Activated T-helper 17 cell treated with anti-CD3 and anti-CD28 coated beads, Interleukin-2, amount 50 U/mL, for 72 hours (primary cell): ENCODE data around the gene SCAP. TPM values are rescaled to one million over a fixed set of nuclear protein-coding genes. Genes with fewer than 3 reads are reported as not detected.
A peak's percentile ranks its signal among the peaks of the same experiment; 100 is the strongest.

ENCODE experiments used
- ATAC-seq: fragments of 150-1000 bp; cut with Tn5 transposase; replicated peaks from 2 replicates; pipeline ENCODE4 v1.10.0; 2021; ENCODE audit warnings: mild to moderate bottlenecking, moderate library complexity
- H3K27ac Mint-ChIP-seq: one replicate; pipeline ENCODE4 v1.8.0; 2022; ENCODE audit warnings: mixed read lengths
- H3K27me3 Mint-ChIP-seq: one replicate; pipeline ENCODE4 v1.8.0; 2022; ENCODE audit warnings: mixed read lengths
- H3K36me3 Mint-ChIP-seq: one replicate; pipeline ENCODE4 v1.8.0; 2022; ENCODE audit warnings: low read depth, mild to moderate bottlenecking, mixed read lengths
- H3K4me1 Mint-ChIP-seq: one replicate; pipeline ENCODE4 v1.8.0; 2022; ENCODE audit warnings: mixed read lengths
- H3K4me3 Mint-ChIP-seq: one replicate; pipeline ENCODE4 v1.8.0; 2022; ENCODE audit warnings: mild to moderate bottlenecking, mixed read lengths
- H3K9me3 Mint-ChIP-seq: one replicate; pipeline ENCODE4 v1.8.0; 2022; ENCODE audit warnings: mixed read lengths
- total RNA-seq, 2 donors: library from RNA; stranded (reverse); gene quantifications; one replicate each; pipeline ENCODE4 v1.2.3, GENCODE V29; 2022

SCAP gene
- total RNA-seq, 2 donors from 2014 or later, result 44.0 to 73.3 TPM

DNA sequence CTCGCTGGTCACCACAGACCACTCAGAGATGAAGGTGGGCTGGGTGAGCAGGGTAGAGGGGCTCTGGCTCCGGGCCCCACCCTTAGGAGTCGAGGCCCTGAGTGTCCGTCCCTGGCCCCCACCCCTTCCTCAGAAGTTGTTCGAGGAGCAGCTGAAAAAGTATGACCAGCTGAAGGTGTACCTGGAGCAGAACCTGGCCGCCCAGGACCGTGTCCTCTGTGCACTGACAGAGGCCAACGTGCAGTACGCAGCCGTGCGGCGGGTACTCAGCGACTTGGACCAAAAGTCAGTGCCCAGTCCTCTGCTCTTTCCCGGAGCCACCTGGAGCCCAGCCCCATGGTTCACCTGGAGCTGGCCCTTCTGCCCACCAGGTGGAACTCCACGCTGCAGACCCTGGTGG is 66.5 kb downstream of the SCAP start:
- Mint-ChIP-seq H3K4me3 (no peak overlapping the region), H3K27ac (no peak overlapping the region), H3K27me3 (no peaks in the 10 kb centered on the region), H3K9me3 (no peaks in the 10 kb centered on the region), H3K4me1 (no peaks in the 10 kb centered on the region), H3K36me3 (peaks cover 53% of the 10 kb centered on the region)
- ATAC-seq, result no peak

DNA sequence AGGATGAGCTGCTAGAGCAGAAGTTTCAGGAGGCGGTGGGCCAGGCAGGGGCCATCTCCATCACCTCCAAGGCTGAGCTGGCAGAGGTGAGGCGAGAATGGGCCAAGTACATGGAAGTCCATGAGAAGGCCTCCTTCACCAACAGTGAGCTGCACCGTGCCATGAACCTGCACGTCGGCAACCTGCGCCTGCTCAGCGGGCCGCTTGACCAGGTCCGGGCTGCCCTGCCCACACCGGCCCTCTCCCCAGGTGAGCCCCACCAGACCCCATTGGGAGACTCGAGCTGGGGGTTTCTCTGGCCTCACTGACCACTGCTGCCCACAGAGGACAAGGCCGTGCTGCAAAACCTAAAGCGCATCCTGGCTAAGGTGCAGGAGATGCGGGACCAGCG is 66.9 kb downstream of the SCAP start:
- Mint-ChIP-seq H3K27me3 (no peaks in the 10 kb centered on the region), H3K27ac (no peak overlapping the region), H3K4me1 (no peaks in the 10 kb centered on the region), H3K36me3 (peaks cover 50% of the 10 kb centered on the region), H3K9me3 (no peaks in the 10 kb centered on the region), H3K4me3 (no peak overlapping the region)
- ATAC-seq, result no peak

DNA sequence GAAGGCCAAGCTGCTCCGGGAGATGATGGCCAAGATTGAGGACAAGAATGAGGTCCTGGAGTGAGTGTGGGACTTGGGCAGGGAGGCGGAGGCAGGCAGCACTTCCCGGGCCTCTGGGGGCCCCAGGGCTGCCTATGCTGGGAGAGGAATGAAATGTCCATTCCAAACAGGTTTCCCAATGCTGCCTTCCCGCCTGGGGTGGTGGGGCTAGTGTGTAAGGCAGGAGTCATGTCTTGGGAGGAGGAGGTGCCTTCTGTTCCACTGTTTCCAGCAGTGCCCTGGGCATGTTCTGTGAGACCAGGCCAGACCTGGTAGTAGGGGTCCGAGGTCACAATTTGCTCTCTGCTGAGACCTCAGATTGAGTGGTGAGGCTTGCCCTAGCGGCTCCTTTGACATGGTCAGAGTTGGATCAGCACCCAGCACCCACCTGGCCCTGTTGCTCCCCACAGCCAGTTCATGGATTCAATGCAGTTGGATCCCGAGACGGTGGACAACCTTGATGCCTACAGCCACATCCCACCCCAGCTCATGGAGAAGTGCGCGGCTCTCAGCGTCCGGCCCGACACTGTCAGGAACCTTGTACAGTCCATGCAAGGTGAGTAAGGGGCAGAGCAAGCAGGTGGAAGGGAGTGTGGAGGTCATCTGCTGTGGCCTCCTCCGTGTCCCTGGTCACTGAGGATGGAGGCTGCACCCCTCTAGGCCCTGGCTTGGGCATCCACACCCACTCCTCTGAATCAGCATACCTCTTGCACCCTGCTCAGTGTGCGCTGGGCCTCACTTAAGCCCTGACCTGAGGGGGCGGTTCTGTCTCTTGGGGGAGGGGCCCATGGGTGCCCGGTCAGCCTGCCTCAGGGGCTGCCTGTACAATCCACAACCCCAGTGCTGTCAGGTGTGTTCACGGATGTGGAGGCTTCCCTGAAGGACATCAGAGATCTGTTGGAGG is 67.6 kb downstream of the SCAP start:
- H3K9me3 Mint-ChIP-seq, result no peaks in the 10 kb centered on the region
- H3K4me3 Mint-ChIP-seq, result no peak overlapping the region
- no peak overlapping the region for H3K27ac Mint-ChIP-seq
- ATAC-seq, result no peak
- H3K27me3 Mint-ChIP-seq, result no peaks in the 10 kb centered on the region
- H3K36me3 Mint-ChIP-seq, result peaks cover 43% of the 10 kb centered on the region
- H3K4me1 Mint-ChIP-seq, result no peaks in the 10 kb centered on the region

DNA sequence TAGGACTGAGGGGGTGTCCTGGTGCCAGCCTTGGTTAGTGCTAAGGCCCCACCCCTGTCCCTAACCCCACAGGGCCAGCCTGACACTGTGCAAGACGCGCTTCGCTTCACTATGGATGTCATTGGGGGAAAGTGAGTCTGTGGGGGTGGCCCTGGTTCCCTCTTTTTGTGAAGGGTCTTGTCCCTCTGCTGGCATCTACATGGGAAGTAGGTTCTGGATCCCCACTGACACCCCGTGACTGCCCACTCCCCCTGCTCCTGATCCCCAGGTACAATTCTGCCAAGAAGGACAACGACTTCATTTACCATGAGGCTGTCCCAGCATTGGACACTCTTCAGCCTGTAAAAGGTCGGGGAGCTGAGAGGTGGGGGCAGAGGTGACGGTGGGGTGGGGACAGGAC is 68.5 kb downstream of the SCAP start:
- Mint-ChIP-seq H3K9me3 (no peaks in the 10 kb centered on the region), H3K4me3 (no peak overlapping the region), H3K27ac (no peak overlapping the region), H3K4me1 (no peaks in the 10 kb centered on the region), H3K36me3 (peaks cover 36% of the 10 kb centered on the region), H3K27me3 (no peaks in the 10 kb centered on the region)
- ATAC-seq, result no peak

DNA sequence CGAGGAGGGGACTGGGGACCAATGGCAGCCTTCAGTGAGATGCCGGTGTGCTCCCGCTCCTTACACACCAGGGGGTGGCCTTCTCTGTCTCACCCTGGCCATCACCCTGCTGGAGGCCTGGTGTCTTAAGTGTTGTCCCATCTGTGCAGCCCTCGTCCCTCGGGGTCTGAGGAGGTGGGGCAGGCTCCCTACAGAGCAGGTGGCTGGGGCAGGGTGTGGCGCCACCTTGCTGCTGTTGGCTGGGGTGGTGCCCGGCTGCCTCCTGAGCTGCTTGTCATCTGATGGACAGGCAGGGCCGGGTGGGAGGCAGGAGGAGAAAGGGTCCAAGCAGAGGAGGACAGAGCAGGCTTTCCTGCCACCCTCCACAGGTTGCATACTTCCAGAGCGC is 69.0 kb downstream of the SCAP start:
- no peak for ATAC-seq
- no peaks in the 10 kb centered on the region for H3K27me3 Mint-ChIP-seq
- no peaks in the 10 kb centered on the region for H3K4me1 Mint-ChIP-seq
- no peaks in the 10 kb centered on the region for H3K9me3 Mint-ChIP-seq
- H3K36me3 Mint-ChIP-seq, result peaks cover 32% of the 10 kb centered on the region
- no peak overlapping the region for H3K27ac Mint-ChIP-seq
- H3K4me3 Mint-ChIP-seq, result no peak overlapping the region

DNA sequence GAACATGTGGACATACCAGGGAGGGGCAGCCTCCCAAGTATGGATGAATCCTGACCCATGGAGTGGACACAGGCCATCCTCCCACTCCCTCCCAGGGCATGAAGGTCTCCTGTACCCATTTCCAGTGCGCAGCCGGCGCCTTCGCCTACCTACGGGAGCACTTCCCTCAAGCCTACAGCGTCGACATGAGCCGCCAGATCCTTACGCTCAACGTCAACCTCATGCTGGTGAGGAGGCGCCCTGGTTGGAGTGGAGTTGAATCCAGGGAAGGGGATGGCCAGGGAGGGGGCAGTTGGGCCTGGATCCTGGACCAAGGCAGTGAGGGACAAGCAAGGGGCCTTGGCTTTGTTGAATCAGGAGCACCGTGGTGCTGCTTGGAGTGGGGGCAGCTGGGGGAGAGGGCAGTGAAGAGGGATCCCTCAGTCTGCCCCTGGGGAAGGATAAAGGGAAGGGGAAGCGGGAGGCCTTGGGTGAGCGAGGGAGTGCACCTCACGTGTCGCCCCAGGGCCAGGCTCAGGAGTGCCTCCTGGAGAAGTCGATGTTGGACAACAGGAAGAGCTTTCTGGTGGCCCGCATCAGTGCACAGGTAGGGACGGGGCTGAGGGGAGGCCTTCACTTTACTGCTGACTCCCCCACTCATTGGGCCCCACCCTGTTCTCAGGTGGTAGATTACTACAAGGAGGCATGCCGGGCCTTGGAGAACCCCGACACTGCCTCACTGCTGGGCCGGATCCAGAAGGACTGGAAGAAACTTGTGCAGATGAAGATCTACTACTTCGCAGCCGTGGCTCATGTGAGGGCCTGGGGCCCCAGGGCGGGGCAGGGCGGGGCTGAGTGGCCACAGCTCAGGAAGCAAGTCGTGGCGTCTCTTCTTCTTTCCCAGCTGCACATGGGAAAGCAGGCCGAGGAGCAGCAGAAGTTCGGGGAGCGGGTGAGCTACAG is 69.7 kb downstream of the SCAP start:
- Mint-ChIP-seq H3K27ac (no peak overlapping the region), H3K9me3 (no peaks in the 10 kb centered on the region), H3K4me1 (no peaks in the 10 kb centered on the region), H3K27me3 (no peaks in the 10 kb centered on the region), H3K36me3 (peaks cover 32% of the 10 kb centered on the region), H3K4me3 (no peak overlapping the region)
- no peak for ATAC-seq

DNA sequence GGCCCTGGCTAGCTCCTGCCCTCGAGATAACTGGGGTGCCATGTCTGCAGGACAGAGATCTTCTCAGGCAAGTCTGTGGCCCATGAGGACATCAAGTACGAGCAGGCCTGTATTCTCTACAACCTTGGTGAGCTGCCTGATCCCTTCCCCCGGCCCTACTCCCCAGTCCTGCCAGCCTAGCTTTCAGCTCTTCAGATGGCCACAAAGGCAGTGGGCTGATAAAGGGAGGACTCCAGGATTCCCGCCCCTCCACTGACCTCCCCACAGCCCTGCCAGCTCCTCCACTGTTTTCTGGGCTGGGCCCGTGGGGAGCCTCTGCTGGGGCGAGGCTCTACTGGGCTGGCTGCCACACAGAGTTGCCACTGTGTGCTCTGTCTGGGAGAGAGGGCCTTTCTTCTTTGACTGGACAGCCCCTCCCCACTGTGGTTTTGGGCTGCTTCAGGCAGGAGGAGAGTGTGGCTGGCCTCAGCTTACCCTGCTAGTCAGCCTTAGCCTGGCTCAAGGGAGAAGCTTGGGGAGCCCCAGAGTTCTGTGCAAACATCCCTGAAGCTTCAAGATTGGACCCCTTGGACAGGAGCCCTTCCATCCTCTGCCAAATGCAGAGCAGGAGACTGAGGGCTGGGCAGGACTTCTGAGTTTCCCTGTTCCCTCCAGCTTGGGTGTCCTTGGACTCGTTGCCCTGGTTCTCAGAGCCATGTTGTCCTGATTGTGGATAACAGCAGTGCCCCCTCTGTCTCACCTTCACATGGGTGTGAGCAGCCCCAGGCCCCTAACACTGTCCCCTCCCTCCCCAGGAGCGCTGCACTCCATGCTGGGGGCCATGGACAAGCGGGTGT is 70.6 kb downstream of the SCAP start:
- peaks cover 35% of the 10 kb centered on the region for H3K36me3 Mint-ChIP-seq
- no peak overlapping the region for H3K4me3 Mint-ChIP-seq
- peak overlapping the region; percentile 43 for H3K27ac Mint-ChIP-seq
- H3K27me3 Mint-ChIP-seq, result no peaks in the 10 kb centered on the region
- no peaks in the 10 kb centered on the region for H3K9me3 Mint-ChIP-seq
- H3K4me1 Mint-ChIP-seq, result no peaks in the 10 kb centered on the region
- no peak for ATAC-seq

DNA sequence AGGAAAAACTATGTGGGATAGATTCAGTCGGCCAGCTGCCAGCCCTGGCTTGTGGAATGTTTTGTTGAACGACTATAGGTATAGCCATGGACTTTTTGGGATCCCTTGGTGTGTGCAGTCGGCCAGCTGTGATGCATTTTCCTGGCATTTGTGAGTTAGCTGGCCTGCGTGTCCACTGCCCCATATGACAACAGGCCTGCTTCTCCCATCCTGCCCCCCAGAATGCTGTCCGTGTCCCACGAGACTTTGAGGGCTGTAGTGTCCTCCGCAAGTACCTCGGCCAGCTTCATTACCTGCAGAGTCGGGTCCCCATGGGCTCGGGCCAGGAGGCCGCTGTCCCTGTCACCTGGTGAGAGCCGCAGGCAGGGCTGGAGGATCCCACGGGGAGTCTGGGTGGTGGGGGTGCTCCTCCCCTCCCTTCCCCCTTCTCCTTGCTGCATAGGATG is 71.3 kb downstream of the SCAP start:
- Mint-ChIP-seq H3K4me1 (no peaks in the 10 kb centered on the region), H3K27ac (no peak overlapping the region), H3K4me3 (no peak overlapping the region), H3K36me3 (peaks cover 39% of the 10 kb centered on the region), H3K9me3 (no peaks in the 10 kb centered on the region), H3K27me3 (no peaks in the 10 kb centered on the region)
- no peak for ATAC-seq

DNA sequence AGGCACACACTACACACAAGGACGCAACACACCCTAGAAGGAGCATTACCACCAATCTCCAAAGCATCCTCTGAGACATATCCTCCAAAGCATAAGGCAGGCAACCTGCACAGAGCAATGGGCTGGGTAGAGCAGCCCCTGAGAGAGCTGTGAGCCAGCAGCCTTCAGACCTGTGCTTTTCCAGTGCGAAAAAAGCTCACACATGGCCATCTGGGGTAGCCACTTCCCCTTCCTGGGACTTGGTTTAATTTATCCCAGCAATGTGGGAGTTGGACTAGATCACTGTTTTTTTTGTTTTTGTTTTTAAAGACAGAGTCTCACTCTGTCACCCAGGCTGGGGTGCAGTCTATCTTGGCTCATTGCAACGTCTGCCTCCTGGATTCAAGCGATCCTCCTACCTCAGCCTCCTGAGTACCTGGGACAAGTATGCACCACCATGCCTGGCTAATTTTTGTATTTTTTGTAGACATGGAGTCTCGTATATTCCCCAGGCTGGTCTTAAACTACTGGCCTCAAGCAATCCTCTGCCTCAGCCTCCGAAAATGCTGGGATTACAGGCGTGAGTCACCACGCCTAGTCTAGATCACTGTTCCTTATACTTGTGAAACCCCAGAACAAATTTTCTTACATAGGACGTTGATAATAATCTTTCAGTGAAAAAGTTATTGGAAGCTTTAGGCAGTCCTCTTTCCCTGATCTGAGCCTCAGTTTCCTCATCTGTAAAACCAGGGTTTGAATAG is 76.0 kb downstream of the SCAP start:
- no peak overlapping the region for H3K4me3 Mint-ChIP-seq
- H3K9me3 Mint-ChIP-seq, result no peaks in the 10 kb centered on the region
- ATAC-seq, result no peak
- peaks cover 52% of the 10 kb centered on the region for H3K36me3 Mint-ChIP-seq
- H3K27ac Mint-ChIP-seq, result peak overlapping the region; percentile 19
- no peaks in the 10 kb centered on the region for H3K27me3 Mint-ChIP-seq
- peaks cover 5% of the 10 kb centered on the region for H3K4me1 Mint-ChIP-seq

DNA sequence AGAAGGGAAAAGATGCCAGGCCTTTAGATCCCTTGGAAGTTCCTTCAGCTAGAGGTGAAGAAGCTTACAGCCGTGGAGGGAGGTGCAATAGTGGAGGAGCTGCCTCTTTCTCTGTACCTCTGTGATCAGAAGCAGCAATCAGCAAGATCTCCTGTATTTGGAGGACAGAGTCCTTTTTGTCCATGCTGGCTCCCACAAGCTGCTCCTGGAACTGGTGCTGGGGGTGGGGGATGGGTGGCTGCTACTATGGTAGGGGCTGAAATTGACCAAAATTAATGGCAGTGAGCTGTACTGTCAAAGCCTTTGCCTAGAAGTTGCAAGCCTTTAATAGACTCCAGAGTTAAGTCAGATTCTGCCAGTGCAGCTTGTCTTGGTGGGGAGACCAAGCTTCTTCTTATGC is 76.7 kb downstream of the SCAP start:
- Mint-ChIP-seq H3K36me3 (peaks cover 54% of the 10 kb centered on the region), H3K4me3 (no peak overlapping the region), H3K27me3 (no peaks in the 10 kb centered on the region), H3K4me1 (peaks cover 7% of the 10 kb centered on the region), H3K27ac (peak overlapping the region; percentile 19), H3K9me3 (no peaks in the 10 kb centered on the region)
- ATAC-seq, result no peak

DNA sequence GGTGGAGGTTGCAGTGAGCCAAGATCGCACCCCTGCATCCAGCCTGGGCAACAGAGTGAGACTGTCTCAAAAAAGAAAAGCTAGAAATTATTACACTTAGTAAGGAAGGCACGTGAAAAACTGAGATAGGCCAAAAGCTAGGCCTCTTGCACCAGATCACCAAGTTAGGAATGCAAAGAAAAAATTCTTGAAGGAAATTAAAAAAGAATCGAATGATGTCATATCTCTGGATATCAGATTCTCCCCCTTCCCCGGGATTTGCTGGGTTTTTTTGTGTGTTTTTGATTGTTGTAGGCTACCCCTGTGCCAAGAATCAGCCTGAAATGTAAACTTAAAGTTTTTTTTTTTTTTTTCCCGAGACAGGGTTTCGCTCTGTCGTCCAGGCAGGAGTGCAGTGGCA is 77.5 kb downstream of the SCAP start:
- Mint-ChIP-seq H3K9me3 (no peaks in the 10 kb centered on the region), H3K36me3 (peaks cover 57% of the 10 kb centered on the region), H3K27ac (peak overlapping the region; percentile 19), H3K27me3 (no peaks in the 10 kb centered on the region), H3K4me1 (peaks cover 9% of the 10 kb centered on the region), H3K4me3 (no peak overlapping the region)
- no peak for ATAC-seq

DNA sequence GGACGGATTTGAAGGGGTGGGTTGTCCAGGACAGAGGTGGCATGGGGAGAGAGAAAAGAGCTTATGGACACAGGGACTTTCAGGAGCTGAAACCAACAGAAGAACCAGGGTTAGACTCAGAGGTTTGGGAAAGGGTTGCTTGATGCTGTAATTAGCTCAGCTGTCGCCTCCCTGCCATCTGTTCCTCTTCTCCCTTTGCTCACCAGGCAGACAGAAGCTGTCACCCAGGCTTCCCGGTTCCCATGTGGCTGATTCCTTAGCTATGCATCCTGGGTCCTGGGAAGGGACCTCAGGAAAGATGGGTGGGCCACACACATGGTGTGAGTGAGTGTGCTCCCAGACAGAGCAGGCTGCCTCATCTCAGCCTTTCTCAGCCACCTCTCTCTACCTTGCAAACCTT is 80.9 kb downstream of the SCAP start:
- ATAC-seq, result no peak
- H3K36me3 Mint-ChIP-seq, result peaks cover 48% of the 10 kb centered on the region
- peaks cover 9% of the 10 kb centered on the region for H3K4me1 Mint-ChIP-seq
- H3K27me3 Mint-ChIP-seq, result no peaks in the 10 kb centered on the region
- H3K27ac Mint-ChIP-seq, result no peak overlapping the region
- H3K4me3 Mint-ChIP-seq, result no peak overlapping the region
- H3K9me3 Mint-ChIP-seq, result no peaks in the 10 kb centered on the region

DNA sequence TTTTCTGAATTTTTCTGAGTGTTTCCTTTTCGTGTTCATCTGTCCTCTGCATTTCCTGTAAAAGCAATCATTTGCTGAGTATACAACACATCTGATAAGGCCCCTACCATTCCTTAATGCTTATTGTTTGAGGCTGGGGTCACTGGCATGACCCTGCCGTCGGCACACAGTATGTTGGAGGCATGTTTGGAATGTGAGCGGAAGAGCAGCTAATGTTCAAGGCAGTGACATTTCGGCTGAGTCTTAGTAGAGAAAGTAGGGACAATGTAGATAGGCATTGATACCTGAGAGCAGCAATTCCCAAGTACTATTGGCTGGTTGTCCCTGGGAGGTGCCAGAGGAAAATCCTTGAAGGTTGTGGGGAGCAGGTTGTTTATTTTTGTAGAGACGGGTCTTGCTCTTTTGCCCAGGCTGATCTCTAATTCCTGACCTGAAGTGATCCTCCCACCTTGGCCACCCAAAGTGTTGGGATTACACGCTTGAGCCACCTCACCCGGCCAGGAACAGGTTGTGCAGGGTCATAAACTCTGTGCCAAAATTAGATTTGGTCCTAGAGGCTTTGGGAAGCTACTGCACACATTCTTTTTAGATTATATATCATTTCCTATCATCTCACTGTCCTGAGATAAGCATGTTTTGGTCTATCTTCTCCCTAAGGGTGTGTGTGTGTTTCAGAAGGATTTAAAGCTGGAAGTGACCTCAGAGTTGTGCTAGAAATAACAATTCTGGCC is 81.4 kb downstream of the SCAP start:
- peaks cover 9% of the 10 kb centered on the region for H3K4me1 Mint-ChIP-seq
- H3K9me3 Mint-ChIP-seq, result no peaks in the 10 kb centered on the region
- peaks cover 44% of the 10 kb centered on the region for H3K36me3 Mint-ChIP-seq
- ATAC-seq, result no peak
- H3K4me3 Mint-ChIP-seq, result no peak overlapping the region
- H3K27me3 Mint-ChIP-seq, result no peaks in the 10 kb centered on the region
- peak overlapping the region; percentile 76 for H3K27ac Mint-ChIP-seq
